Karpas-422 (cell line): ENCODE data around the gene GAS7. TPM values are rescaled to one million over a fixed set of nuclear protein-coding genes. Genes with fewer than 3 reads are reported as not detected.

Source experiments
- DNase-seq: peaks from one replicate; pipeline ENCODE4 v3.0.0-alpha.2; 2015
- H2AFZ ChIP-seq: fragments of 200-600 bp; sonication (generic); 2 replicates; pipeline ENCODE4 v1.6.1; 2014; ENCODE audit warnings: antibody characterized with exemption, low read length, mixed read lengths
- H3K27ac ChIP-seq: fragments of 200-600 bp; sonication (generic); 2 replicates; pipeline ENCODE4 v1.5.1; 2014; ENCODE audit warnings: mild to moderate bottlenecking, low read length, moderate library complexity
- H3K27me3 ChIP-seq: fragments of 200-600 bp; sonication (generic); 2 replicates; pipeline ENCODE4 v1.6.1; 2014; ENCODE audit warnings: low read length, mixed read lengths
- H3K36me3 ChIP-seq: fragments of 200-600 bp; sonication (generic); 2 replicates; pipeline ENCODE4 v1.6.1; 2014; ENCODE audit warnings: low read length, mixed read lengths; ENCODE audit not compliant: insufficient read depth
- H3K4me1 ChIP-seq: fragments of 200-600 bp; sonication (generic); 2 replicates; pipeline ENCODE4 v1.6.1; 2014; ENCODE audit warnings: mild to moderate bottlenecking, low read length, mixed read lengths
- H3K4me2 ChIP-seq: fragments of 200-600 bp; sonication (generic); 2 replicates; pipeline ENCODE4 v1.6.1; 2014; ENCODE audit warnings: low read length, low read depth, mild to moderate bottlenecking; ENCODE audit not compliant: poor library complexity, severe bottlenecking
- H3K4me3 ChIP-seq: fragments of 200-600 bp; sonication (generic); 2 replicates; pipeline ENCODE4 v1.5.1; 2014; ENCODE audit warnings: mild to moderate bottlenecking, antibody characterized with exemption, low read length, mixed read lengths
- H3K79me2 ChIP-seq: fragments of 200-600 bp; sonication (generic); 2 replicates; pipeline ENCODE4 v1.6.1; 2014; ENCODE audit warnings: mild to moderate bottlenecking, low read length, mixed read lengths
- H3K9ac ChIP-seq: fragments of 200-600 bp; sonication (generic); 2 replicates; pipeline ENCODE4 v1.6.0; 2014; ENCODE audit warnings: low read length
- H3K9me2 ChIP-seq: fragments of 200-600 bp; sonication (generic), shearing (Covaris generic); replicated peaks from 2 replicates; pipeline ENCODE4 v1.6.0; 2014; ENCODE audit warnings: mild to moderate bottlenecking, low read length, moderate library complexity; ENCODE audit not compliant: insufficient read depth
- H3K9me3 ChIP-seq: fragments of 300-700, 200-600 bp; sonication (generic); 2 replicates; pipeline ENCODE4 v1.6.1; 2014; ENCODE audit warnings: low read length, mixed read lengths
- H4K20me1 ChIP-seq: fragments of 200-600 bp; sonication (generic); 2 replicates; pipeline ENCODE4 v1.6.1; 2014; ENCODE audit warnings: mild to moderate bottlenecking, antibody characterized with exemption, low read length, low read depth; ENCODE audit not compliant: insufficient read depth
- total RNA-seq: library from RNA; depleted of rRNA; stranded (reverse); fragments of >200 nt; shearing (Covaris generic); gene quantifications from 2 replicates; pipeline ENCODE4 v1.2.3, GENCODE V29; 2014; ENCODE audit warnings: low replicate concordance; rRNA removed

Gene GAS7
- total RNA-seq, 1 experiment from 2014 or later, result 79.9 TPM

DNA sequence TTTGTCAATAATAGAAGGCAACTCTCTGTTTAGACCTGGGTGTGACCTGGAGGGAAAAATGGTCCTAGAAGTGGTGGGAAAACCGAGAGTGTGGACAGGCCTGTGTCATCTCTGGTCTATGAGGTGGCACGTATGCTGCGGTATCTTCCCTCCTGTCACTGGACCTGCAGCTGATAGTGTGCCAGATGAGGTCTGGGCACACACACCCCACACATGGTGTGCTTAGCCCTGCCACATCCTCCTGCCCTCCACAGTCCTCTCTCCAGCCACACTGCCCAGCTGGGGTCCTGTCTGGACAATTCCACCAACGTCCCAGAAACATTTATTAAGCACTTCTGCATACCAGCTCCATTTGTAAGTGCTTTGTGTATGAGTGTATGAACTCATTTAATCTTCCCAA lies 335.5 kb downstream of the GAS7 start:
- no peaks in the 10 kb centered on the region for H3K79me2 ChIP-seq
- H3K4me1 ChIP-seq, result no peaks in the 10 kb centered on the region
- H3K36me3 ChIP-seq, result no peaks in the 10 kb centered on the region
- H3K9me3 ChIP-seq, result 0 out of 2 replicates have a peak, but pooled peaks cover 2% of the 10 kb centered on the region
- no peak overlapping the region for H3K9ac ChIP-seq
- no peak overlapping the region for H2AFZ ChIP-seq
- DNase-seq, result no peak
- no peaks in the 10 kb centered on the region for H3K9me2 ChIP-seq
- peaks cover 10% of the 10 kb centered on the region for H3K27me3 ChIP-seq
- no peak overlapping the region for H3K4me3 ChIP-seq
- H3K4me2 ChIP-seq, result no peak overlapping the region
- no peaks in the 10 kb centered on the region for H4K20me1 ChIP-seq
- no peak overlapping the region for H3K27ac ChIP-seq

DNA sequence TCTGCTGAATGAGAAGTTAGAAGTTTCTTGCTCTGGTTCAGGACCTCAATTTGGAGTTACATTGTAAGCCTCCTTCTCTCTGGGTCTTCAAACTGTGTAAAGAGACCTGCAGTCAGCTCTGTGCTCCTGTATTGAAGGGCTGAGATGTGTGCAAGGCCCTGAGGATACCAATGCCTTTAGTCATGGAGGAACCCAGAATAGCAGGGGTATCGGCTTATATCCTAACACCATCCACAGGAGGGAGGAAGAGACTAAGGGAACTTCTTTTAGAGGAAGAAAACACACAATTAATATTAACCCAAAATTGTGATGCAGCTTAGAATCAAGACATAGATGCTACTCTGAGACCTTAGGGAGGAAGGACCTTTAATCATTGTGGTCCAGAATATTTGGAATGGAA lies 336.2 kb downstream of the GAS7 start:
- Histone ChIP-seq H3K27ac (no peak overlapping the region), H3K4me2 (no peak overlapping the region), H3K36me3 (no peaks in the 10 kb centered on the region), H3K9me2 (no peaks in the 10 kb centered on the region), H3K79me2 (no peaks in the 10 kb centered on the region), H3K4me1 (no peaks in the 10 kb centered on the region), H3K9me3 (0 out of 2 replicates have a peak, but pooled peaks cover 4% of the 10 kb centered on the region), H4K20me1 (no peaks in the 10 kb centered on the region), H2AFZ (no peak overlapping the region), H3K9ac (no peak overlapping the region), H3K4me3 (no peak overlapping the region), H3K27me3 (peaks cover 10% of the 10 kb centered on the region)
- no peak for DNase-seq

DNA sequence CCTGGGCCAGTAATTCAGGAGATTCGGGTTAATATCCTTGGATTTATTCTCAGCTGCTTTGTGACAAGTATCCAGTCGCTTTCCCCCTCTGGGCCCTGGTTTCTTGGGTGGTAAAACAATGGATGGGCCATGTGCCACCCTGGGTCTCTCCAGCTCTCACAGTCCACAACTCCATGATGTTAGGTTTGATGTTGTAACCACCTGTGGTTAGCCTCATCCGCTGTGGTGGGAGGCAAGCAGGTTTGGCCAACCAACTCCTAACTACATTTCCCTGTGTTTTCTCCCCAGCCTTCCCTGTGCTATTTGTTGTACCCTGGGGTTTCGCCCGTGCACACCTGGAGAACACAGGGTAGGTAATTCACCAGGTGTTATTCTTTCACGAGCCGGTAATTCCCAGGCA lies 337.6 kb downstream of the GAS7 start:
- Histone ChIP-seq H2AFZ (no peak overlapping the region), H3K36me3 (no peaks in the 10 kb centered on the region), H3K27ac (no peak overlapping the region)

More for the DNA sequence above, 337.6 kb downstream of the GAS7 start:
- H3K9me3 ChIP-seq, result 0 out of 2 replicates have a peak, but pooled peaks cover 4% of the 10 kb centered on the region
- no peak overlapping the region for H3K4me3 ChIP-seq
- no peaks in the 10 kb centered on the region for H3K9me2 ChIP-seq
- no peak overlapping the region for H3K4me2 ChIP-seq
- H4K20me1 ChIP-seq, result no peaks in the 10 kb centered on the region
- DNase-seq, result no peak
- no peaks in the 10 kb centered on the region for H3K79me2 ChIP-seq
- no peak overlapping the region for H3K9ac ChIP-seq
- H3K27me3 ChIP-seq, result peaks cover 10% of the 10 kb centered on the region; the same call in 1 of the 2 replicates
- no peaks in the 10 kb centered on the region for H3K4me1 ChIP-seq

Other genes with a start within 250 kb of the GAS7 start
- not detected in 2 replicates for gene MYH13, start 174.4 kb upstream of the GAS7 start, total RNA-seq
- gene MYH8, start 223.3 kb upstream of the GAS7 start, total RNA-seq, result not detected in 2 replicates